C4-2B (cell line): ENCODE results near the gene MAPKBP1.

Experiments used
- ZFX ChIP-seq: fragments of 450-650 bp; IDR thresholded peaks from 2 replicates; pipeline ENCODE4 v1.6.1; 2017
- TF ChIP-seq, protein P1 (sequence below): fragments of 450-650 bp; conservative IDR thresholded peaks from 2 replicates; pipeline ENCODE4 v1.5.1; 2017; ENCODE audit warnings: mild to moderate bottlenecking

DNA sequence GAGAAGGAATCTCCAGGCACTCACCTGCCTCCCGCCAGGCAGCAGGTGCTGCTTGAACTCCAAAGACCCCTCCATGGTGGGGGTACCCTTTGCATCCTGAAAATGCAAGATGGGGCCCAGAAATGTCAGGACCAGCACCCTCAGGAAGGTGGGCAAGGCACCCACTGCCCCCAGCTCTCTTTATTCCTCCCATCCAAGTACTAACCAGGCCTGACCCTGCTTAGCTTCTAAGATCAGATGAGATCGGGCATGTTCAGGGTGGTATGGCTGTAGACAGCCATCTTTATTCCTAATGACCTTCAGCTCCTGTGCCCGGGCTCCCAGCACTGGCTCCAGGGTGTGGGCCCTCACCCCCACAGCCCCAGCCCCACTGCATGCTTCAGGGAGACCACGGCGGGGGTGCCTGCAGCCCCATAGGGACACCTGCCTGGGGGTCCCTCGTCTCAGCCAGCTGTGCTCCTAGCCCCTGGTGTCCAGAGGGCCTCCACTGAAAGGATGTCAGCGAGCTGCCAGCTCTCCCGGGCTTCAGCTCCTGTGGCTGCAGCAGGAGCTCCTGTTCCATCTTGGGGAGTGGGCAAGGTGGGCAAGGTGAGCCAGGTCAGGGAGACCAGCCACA is 77.6 kb downstream of the MAPKBP1 start:
- TF ChIP-seq, protein P1, sequence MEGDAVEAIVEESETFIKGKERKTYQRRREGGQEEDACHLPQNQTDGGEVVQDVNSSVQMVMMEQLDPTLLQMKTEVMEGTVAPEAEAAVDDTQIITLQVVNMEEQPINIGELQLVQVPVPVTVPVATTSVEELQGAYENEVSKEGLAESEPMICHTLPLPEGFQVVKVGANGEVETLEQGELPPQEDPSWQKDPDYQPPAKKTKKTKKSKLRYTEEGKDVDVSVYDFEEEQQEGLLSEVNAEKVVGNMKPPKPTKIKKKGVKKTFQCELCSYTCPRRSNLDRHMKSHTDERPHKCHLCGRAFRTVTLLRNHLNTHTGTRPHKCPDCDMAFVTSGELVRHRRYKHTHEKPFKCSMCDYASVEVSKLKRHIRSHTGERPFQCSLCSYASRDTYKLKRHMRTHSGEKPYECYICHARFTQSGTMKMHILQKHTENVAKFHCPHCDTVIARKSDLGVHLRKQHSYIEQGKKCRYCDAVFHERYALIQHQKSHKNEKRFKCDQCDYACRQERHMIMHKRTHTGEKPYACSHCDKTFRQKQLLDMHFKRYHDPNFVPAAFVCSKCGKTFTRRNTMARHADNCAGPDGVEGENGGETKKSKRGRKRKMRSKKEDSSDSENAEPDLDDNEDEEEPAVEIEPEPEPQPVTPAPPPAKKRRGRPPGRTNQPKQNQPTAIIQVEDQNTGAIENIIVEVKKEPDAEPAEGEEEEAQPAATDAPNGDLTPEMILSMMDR, result no peak
- TF ChIP-seq ZFX, result no peak
